Epithelial cell of esophagus (primary cell): ENCODE data around the gene SYK.

Source experiments
- DNase-seq: peaks from one replicate; pipeline ENCODE4 v3.0.0; 2010; ENCODE audit warnings: low read depth
- H3K4me3 ChIP-seq: 2 replicates; pipeline ENCODE4 v1.5.1; 2011; ENCODE audit warnings: mild to moderate bottlenecking, low read length, control low read depth
- TF ChIP-seq, protein P1 (sequence below): IDR thresholded peaks from 2 replicates; pipeline ENCODE4 v1.5.1; 2011; ENCODE audit warnings: low read depth, mild to moderate bottlenecking, low read length, control low read depth, inconsistent platforms; ENCODE audit not compliant: insufficient read depth; ENCODE audit errors: missing control alignments

Gene SYK

DNA sequence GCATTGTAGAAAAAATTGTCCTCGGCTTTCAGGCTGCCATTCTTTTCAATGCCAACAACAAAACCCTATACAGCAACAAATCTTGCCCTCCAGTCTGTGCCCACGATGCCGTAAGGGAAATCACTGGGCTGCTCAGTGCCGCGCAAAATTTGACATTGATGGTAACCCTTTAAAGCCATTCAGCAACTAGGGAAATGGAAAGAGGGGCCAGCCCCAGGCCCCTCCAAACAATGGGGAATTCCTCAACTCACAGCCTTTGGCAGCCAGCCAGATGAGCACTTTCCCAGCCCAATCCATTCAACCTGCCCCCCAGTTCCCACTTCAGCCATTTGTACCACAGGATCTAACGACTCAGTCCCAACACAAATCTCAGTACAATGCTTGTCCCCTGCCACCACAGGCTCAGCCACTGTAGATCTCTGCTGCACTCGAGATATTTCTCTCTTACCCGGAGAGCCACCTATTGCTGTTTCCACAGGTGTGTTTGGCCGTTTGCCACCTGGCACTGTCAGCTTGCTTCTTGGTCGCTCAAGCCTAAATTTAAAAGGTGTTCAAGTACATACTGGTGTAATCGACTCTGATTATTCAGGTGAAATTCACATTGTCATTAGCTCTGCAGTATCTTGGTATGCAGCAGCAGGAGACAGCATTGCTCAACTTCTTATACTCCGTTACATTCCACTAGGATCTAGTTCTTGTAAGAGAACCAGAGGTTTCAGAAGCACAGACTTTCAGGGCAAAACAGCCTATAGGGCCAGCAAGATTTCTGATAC, 103.3 kb downstream of the SYK start:
- peak; percentile 24 for DNase-seq
- TF ChIP-seq, protein P1, sequence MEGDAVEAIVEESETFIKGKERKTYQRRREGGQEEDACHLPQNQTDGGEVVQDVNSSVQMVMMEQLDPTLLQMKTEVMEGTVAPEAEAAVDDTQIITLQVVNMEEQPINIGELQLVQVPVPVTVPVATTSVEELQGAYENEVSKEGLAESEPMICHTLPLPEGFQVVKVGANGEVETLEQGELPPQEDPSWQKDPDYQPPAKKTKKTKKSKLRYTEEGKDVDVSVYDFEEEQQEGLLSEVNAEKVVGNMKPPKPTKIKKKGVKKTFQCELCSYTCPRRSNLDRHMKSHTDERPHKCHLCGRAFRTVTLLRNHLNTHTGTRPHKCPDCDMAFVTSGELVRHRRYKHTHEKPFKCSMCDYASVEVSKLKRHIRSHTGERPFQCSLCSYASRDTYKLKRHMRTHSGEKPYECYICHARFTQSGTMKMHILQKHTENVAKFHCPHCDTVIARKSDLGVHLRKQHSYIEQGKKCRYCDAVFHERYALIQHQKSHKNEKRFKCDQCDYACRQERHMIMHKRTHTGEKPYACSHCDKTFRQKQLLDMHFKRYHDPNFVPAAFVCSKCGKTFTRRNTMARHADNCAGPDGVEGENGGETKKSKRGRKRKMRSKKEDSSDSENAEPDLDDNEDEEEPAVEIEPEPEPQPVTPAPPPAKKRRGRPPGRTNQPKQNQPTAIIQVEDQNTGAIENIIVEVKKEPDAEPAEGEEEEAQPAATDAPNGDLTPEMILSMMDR, result peak; percentile 12
- H3K4me3 ChIP-seq, result no peak overlapping the region

DNA sequence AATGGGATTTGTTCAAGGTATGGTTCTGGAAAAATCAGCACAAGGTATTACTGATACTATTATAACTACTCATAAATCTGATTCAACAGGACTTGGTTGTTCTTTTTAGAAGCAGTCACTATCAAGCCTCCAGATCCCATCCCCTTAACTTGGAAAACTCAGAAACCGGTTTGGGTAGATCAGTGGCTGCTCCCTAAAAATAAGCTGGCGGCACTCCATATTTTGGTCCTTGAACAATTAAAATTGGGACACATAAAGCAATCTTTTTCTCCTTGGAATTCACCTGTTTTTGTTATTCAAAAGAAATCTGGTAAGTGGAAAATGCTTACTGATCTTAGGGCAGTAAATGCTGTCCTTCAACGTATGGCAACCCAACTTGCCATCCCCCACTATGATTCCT, 104.2 kb downstream of the SYK start:
- H3K4me3 ChIP-seq, result no peak overlapping the region
- TF ChIP-seq, protein P1, result no peak
- peak; percentile 20 for DNase-seq

DNA sequence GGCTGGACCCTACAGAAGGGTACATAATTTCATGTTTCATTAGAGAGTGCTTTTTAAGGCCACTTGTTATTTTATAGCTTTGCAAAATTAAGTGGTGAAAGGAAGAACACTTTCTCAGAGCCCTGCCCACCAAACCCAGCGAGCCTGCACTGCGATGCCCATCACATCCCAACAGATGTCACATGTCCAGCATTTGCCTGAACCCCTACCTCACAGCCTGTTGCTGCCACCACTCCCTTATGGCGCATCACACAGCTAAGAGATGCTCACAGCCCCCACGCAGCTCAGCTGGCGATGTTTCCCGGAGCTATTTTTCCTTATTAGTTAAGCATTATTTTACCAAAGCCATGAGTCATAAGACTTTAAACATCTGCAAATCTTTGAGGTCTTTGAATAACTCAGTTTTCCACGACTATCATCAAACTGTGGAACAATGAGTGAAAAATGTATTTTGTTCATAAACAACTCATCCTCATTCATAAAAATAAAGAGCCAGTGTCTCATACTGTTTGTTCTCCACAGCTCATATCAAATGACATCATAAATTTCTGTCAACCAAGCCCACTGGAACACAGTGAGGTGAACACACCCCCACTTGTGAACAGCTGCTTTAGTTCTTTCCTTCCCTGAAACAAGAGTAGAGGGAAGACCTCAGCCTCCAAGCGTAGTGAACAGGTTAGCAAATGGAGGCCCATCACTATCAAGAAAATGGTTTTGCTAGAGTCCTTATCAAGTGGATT, 104.9 kb downstream of the SYK start:
- no peak for DNase-seq
- TF ChIP-seq, protein P1, result no peak
- no peak overlapping the region for H3K4me3 ChIP-seq

DNA sequence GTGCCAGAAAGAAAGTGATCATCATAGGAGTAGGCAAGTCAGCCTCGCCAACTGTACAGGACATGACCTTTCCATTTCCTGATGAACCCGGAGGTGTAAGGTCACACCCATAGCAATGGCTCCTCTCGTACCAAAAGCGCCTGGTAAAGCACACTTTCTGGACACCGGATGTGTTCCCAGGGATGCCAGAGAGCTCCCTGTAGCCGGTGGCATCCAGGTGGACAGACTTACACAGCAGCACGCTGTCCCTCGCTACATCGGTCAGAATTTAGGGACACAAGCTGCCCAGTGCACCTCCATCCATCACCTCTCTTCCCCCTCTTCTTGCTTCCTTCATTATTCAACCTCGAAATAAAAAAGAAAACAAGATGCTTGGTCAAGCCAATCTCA, 105.4 kb downstream of the SYK start:
- no peak for DNase-seq
- TF ChIP-seq, protein P1, result no peak
- no peak overlapping the region for H3K4me3 ChIP-seq

DNA sequence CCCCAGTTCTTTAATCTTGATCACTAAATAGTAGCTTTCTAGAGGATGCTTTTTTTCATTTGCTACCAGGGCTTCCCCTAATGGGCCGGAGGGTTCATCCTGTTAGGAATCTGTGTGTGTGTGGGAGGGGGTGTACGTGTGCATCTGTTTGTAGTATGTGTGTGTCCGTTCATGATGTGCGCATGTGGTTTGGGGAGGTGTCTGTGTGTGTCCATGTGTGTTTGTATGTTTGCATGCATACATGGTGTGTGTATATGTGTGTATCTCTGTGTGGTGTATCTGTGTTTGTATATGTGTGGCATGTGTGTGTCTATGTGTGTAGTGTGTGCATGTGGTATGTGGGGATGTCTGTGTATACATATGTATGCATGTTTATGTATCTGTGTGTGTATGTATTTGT, 106.2 kb downstream of the SYK start:
- TF ChIP-seq, protein P1, result no peak
- H3K4me3 ChIP-seq, result no peak overlapping the region
- no peak for DNase-seq

DNA sequence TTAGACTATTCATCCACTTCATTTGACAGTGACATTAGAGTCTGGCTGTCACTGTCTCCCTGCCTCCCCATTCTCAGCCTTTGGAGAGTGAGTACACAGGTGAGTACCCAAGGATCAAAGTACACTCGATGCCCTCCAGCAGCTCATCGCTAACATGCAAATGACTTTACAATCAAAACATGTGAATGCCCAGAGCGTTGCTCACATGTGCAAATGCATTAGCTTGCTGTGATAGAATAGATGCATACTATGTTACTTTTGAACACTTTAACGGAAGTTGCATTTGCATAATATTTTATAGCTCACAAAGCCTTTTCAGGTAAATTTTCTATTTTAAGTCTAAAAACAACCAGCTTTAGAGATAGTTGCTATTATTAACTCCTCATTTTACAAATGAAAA, 107.6 kb downstream of the SYK start:
- TF ChIP-seq, protein P1, result no peak
- H3K4me3 ChIP-seq, result no peak overlapping the region
- no peak for DNase-seq
